GM12872 (cell line): Measurements from ENCODE around the gene FGF18.

Source experiments
- TF ChIP-seq, protein P1 (sequence below): IDR thresholded peaks from 3 replicates; pipeline ENCODE4 v1.5.1; 2011; ENCODE audit warnings: low read depth, mild to moderate bottlenecking, low read length, moderate library complexity; ENCODE audit not compliant: insufficient read depth

FGF18 gene

DNA sequence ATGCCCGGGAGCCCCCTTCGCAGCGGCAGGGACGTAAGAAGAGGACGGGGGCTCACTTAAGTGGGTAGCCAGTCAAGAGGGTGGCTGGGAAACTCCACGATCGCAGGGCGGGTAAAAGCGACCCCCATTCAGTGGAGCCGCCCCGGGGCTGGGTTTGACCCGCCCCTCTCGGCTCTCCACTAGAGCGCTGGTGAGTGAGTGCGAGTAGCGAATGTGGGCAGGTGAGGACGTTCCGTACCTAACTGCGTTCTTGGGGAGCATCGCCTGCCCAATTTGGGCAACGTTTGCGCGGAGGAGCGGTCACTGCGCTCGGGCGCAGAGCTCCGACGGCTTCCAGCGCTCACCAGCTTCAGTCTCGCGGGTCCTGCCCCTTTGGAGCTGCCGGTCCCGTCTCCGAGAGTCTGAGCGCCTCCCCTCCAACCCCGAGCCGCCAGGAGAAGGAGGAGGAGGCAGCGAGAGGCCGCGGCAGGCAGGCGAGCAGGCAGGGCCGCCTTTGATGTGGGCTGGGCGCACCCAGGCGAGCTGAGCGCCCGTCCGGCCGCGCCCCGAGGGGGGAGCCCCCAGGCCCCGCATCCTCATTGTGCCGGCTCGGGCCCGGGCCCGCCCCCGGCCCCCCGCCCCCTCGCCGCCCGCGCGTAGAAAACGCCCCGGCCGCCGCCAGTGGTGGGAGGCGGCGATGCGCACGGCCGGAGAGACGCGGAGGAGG is at the start of gene FGF18:
Gene FGF18 (plus strand): TSS at position 666 of the 706 bp plus-strand sequence. CDS start 553 bp downstream, outside the sequence.
- TF ChIP-seq, protein P1, sequence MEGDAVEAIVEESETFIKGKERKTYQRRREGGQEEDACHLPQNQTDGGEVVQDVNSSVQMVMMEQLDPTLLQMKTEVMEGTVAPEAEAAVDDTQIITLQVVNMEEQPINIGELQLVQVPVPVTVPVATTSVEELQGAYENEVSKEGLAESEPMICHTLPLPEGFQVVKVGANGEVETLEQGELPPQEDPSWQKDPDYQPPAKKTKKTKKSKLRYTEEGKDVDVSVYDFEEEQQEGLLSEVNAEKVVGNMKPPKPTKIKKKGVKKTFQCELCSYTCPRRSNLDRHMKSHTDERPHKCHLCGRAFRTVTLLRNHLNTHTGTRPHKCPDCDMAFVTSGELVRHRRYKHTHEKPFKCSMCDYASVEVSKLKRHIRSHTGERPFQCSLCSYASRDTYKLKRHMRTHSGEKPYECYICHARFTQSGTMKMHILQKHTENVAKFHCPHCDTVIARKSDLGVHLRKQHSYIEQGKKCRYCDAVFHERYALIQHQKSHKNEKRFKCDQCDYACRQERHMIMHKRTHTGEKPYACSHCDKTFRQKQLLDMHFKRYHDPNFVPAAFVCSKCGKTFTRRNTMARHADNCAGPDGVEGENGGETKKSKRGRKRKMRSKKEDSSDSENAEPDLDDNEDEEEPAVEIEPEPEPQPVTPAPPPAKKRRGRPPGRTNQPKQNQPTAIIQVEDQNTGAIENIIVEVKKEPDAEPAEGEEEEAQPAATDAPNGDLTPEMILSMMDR: no peak

GRCh38 chr5:171369898-171370297 is 49.5 kb upstream of the FGF18 start:
- TF ChIP-seq, protein P1: no peak

- TF ChIP-seq, protein P1: 0 out of 3 replicates have a peak, but pooled peaks have one; percentile 15
Measured at GRCh38 chr5:171370881-171371280, 48.6 kb upstream of the FGF18 start.

- TF ChIP-seq, protein P1: no peak
Measured at GRCh38 chr5:171371326-171371725, 48.1 kb upstream of the FGF18 start.

GRCh38 chr5:171379961-171380360 is 39.5 kb upstream of the FGF18 start:
- TF ChIP-seq, protein P1: no peak

DNA sequence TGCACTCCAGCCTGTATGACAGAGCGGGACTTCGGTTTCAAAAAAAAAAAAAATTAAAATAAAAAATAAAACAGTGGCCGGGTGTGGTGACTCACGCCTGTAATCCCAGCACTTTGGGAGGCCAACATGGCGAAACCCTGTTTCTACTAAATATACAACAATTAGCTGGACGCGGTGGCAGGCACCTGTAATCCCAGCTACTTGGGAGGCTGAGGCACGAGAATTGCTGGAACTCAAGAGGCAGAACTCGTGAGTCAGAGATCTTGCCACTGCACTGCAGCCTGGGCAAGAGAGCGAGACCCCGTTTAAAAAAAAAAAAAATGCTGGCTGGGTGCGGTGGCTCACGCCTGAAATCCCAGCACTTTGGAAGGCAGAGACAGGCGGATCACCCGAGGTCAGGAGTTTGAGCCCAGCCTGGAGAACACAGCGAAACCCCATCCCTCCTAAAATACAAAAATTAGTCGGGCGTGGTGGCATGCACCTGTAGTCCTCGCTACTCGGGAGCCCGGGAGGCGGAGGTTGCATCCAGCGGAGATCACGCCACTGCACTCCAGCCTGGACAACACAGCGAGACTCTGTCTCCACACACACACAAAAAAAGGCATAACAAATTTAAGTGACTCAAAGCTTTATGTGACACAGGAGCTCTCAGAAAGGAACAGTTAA is 33.3 kb upstream of the FGF18 start:
- TF ChIP-seq, protein P1: no peak

- TF ChIP-seq, protein P1: no peak
Measured at GRCh38 chr5:171386861-171387344, 32.5 kb upstream of the FGF18 start.
